NK-92 treated with Interleukin-12 subunit alpha and Interleukin-12 subunit beta, amount 100 ng/mL, for 24 hours (cell line): ENCODE measurements around the gene CREB3L2.

Experiments used
- DNase-seq: peaks from one replicate; lab custom pipeline; 2025; lab: John Stamatoyannopoulos, UW

Gene CREB3L2

DNA sequence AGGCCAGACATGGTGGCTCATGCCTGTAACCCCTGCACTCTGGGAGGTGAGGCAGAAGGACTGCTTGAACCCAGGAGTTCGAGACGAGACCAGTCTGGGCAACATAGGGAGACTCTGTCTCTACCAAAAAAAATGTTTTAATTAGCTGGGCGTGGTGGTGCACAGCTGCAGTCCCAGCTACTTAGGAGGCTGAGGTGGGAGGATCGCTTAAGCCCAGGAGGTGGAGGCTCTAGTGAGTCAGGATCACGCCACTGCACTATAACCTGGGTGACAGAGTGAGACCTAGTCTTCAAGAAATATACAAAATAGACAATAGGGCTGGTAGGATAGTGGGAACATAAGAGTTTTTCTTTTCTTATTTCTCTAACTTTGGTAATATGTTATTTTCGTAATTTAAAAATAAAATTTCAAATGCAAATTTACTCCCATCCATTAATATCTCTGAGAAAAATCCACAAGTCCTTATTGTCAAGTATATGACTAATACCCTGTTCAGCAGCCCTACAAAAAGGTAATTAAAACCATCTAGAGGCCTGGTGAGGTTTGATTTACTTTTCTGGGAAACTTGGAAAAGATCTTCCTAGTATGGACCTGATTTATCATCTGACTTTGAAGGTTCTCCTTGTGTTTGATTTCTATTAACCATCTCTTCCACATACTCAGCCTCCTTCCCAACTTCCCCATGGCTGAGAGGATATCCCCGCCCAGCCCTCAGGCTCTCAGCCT, 50.0 kb downstream of the CREB3L2 start:
- DNase-seq: no peak

DNA sequence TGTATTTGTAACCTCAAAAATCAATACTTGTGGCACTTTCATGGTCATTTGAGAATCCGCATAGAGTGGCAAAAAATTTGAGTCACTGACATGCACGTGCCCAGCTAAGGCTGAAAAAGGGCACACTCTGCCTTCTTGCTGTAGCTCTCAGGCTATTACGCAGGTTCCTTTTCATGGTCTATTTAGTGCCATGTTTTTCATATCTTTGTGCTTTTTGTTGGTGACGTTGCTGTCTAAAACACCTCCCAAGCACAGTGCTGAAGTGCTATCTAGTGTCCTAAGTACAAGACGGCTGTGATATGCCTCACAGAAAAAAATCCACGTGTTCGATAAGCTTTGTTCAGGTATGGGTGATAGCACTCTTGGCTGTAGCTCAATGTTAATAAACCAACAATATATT, 50.9 kb downstream of the CREB3L2 start:
- no peak for DNase-seq

DNA sequence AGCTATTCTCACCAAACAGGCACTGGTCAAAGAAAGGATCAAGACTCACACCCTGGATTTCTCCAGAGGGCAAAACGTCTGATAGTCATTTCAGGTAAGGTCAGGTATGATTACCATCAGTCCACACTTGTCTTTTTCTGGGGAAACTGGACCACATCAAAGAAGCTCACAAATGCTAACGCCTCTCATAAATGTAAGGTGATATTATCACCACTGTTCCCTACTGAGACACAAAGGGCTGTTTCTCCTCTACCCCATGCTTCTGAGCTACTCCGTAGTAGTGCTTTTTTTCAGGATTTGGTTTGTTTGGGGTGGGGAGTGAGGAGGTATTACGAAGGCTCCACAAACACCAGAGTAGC, 51.6 kb downstream of the CREB3L2 start:
- DNase-seq: no peak

DNA sequence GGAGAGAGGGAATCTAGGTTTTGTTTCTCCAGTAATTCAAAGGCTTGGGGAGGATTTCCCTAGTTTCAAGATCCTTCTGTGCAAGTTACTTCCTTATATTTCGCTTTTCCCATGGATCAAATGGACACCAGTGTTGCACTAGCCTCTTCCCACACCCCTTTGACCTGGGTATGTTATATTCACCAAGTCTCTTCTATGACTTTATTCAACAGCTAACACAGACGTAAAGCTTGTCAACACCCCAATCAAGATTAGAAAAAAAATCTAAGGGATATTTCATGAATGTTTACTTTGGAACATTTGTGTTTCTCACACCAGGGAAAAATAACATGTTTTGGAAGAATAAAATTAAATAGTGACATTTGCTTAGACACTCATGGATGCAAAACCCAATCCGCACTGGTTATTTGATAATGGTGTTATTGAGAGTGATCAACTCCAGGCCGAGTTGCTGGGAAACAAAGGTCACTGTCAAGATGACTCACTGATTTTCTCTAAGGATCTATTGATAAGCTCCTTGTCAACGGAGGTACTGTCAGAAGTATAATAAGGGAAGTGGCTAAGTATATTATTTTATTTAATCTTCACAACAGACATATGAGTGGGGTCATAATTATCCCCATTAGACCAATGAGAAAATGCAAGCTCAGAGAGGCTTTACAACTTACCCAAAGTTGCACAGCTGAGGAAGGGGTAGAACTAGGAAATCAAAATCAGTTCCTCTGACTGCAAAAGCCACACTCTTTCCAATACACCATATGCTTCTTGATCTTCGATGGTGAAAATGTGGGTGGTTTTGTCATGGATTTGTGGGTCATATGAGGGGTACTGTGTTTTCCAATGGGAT, 52.2 kb downstream of the CREB3L2 start:
- no peak for DNase-seq

DNA sequence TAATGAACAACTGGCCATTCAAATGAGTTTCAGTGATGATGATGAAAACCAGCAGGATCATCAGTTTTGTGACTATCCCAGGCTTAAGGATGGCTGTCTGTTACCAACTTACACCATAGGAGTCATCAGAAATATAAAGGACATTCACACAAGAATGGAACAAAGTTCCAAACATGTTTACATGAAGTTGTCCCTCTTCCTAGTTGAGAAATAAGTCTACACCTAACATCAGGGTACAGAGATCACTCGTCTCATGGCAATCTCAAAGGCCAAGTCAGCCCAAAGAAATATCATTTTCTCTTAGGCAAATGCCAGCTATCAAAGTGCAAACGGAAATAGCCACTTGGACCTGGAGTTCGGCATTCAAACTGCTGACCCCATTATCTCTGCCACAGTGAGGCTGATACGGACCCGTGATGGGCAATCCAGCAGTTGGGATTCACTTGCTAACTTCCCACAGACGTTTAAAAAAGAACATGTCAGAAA, 53.0 kb downstream of the CREB3L2 start:
- DNase-seq: no peak

DNA sequence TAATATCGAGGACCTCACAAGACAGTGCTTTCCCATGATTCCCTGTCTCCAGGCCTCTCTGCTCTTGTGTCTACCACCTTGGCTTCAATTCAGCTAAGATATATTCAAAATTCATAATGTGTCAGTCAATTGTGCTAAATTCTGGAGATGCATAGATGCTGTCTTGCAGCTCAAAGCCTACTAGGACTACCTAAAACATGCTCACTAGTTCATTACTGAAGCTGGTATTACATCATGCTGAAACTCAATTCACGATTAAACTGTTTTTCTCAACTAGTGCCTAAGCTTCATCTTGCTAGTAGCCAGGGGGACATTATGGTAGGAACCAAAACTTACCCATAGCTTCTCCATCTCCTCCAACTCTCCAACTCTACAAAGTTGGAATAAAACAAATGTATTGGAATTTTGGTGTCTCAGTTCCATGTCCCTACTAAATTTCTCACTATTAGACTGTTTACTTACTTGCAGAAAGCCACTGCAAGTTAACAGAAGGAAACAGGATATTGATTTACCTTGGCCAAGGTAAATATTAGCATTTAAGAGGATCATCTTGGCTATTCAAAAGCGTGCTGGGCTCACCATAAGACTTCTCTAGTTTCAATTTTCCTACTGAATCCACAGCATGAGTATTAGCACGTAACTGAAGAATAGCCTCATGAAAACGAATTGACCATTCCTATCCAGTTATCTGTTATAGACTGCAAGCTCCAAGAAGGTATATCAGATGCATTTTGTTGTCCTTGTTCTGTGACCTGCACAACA, 53.6 kb downstream of the CREB3L2 start:
- no peak for DNase-seq

DNA sequence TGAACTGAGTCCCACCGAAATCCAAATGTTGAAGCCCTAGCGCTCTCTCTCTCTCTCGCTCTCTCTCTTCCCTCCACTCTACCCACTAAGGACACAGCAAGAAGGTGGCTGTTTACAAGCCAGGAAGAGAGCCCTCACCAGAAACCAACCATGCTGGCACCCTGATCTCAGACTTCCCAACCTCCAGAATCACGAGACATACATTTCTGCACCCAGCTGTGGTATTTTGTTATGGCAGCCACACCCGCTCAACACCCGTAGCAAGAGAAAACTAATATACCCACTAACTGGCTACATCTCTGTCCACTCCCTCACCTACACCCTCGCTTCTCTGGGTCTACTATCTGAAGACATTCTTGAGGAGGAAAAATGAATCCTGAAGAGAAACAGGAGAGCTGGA, 54.8 kb downstream of the CREB3L2 start:
- DNase-seq: no peak

DNA sequence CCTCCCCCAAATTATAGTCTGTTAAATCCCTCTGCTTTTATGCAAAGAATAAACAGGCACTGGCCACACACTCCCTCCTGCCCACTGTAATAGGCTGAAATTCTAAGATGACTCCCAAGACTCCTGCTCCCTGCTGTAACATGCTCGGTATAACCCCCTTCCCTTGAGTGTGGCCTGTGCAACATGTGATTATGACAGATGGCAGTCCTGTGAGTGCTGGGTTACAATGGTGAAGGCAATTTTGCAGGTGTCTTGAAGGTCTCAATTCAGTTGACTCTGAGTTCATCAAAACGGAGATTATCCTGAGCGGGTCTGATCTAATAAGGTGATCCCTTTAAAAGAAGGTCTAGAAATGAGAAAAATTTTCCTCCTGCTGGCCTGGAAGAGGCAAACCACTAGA, 55.9 kb downstream of the CREB3L2 start:
- DNase-seq: no peak

DNA sequence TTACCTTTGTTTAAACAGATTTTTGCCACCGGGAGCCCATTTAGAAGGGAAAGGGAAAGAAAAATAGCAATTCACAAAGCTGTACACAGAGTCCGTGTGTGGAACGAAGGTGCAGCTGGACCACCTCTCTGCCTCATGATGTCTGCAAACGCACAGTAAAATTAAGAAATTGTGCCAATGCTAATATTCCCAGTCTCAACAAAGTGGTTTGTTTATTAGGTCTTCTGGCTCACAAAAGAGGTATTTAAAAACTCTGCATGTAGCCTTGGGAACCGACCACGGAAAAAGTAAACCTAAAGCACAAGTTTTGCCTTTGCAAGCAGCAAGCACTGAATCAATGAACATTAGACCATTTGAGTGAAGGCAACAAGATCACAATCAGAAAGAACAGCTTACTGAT, 57.7 kb downstream of the CREB3L2 start:
- DNase-seq: no peak

DNA sequence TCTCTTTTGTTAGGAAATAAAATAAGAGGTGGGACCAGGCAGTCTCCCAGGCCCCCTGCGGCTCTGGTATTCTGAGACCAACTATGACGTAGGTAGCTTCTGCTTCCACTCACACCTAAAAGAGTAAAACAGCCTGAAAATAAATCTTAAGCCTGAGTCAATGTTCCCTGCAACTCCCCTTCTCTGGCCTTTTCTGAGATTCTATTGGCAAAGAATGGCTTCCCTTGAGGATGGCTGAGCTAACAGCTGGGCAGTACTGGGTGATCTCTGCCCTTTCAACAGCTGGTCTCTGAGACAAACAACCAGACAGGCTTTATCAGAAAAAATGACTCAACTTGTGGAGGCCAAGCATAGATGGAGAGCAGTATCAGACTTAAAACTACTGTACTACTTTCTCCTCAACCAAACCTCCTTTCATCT, 58.7 kb downstream of the CREB3L2 start:
- no peak for DNase-seq

DNA sequence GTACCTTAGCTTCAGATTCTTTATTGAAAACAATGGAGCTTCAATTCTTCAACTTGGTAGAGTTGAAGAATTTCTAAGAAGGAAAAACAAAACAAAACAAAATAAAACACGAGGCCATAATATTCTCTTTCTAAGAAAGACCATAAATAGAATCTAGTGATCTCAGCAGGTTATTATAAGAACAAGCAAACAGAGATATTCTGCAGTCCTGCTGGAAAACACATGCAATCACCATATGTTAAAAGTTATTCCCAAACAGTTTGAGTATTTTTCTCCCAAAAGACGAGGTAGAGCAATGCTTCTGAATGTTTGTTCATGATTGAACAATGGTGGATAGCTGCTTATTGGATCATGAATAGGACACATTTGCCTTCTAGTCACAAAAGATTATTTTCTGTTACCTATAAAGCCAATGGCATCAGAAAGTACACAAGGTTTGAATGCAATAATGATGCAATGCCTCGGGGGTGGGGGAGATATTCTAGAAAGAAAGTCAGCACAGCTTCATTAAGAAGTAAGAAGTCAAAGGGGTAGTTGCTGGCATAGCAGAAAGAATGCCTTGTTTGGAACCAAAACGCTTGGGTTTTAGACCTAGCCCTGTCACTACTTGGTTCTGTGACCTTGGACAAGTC, 59.3 kb downstream of the CREB3L2 start:
- no peak for DNase-seq

DNA sequence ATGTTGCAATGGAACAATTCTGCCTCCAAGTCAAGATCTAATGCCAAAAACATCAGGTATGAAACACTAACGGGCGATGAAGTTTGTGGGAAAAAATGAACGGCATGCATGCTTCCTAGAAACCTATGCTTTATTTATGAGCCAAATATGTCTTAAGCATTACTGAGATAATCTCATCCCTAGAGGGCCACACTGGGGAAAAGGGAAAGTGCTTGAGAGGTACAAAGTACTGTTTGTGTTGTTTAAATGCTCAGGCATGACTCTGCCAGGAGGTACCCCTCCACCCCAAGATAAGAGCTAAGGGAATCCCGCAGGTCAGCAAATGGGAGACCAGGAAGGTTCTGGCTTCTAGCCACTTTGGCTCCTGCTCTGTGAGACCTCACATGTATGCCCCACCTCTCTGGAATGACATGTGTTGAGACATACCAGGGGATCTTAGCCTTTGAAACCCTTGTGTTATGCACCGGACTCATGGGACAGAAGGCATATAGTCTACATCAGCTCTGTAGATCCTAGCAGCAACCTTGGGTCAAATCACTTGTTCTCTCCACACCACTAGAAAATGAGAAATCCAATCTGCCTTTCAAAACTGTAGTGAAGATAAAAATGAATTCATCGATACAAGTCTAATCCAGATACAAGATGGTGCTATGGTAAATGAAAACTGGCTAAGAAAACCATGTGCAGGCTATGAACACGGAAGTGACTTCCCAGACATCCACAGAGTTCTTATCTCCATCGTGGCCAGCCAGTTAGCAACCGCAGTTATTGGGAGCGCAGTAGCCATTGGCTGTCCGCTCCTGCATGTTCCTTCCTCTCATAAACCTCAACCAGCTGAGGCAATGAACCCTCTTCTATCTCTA, 61.0 kb downstream of the CREB3L2 start:
- DNase-seq: no peak

DNA sequence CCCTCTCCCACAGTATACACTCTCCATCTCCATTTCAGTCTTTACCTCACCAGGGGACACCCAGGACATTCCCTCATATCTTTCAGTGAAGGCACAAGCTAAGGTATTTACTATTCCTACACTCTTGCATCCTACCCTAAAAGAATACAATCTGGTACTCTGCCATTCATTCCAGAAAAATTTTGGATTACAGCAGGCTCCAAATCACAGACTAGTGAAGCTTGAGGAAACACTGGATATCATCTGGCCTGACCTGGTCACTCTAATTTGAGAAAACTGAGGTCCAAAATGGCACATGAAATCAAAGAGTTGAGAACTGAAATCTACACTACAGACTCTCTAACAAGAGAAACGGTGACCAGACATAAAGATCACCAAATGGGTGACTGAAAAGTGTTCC, 61.7 kb downstream of the CREB3L2 start:
- DNase-seq: no peak

DNA sequence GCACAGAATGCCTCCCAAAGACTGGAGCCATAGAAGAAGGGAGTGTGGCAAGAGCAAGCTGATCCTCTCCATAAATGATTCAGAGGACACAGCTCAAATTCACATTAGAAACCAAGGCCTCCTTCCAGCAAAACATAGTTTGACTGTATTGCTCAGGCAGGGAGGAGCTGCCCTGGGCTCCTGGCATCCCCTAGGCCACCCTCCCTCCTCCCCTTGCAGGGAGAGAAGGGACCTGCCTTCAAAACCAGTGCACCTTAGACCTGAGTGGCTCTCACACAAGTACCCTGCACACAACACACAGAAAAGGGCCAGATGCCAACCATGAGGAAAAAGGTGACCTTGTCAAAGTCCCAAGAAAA, 64.7 kb downstream of the CREB3L2 start:
- no peak for DNase-seq

DNA sequence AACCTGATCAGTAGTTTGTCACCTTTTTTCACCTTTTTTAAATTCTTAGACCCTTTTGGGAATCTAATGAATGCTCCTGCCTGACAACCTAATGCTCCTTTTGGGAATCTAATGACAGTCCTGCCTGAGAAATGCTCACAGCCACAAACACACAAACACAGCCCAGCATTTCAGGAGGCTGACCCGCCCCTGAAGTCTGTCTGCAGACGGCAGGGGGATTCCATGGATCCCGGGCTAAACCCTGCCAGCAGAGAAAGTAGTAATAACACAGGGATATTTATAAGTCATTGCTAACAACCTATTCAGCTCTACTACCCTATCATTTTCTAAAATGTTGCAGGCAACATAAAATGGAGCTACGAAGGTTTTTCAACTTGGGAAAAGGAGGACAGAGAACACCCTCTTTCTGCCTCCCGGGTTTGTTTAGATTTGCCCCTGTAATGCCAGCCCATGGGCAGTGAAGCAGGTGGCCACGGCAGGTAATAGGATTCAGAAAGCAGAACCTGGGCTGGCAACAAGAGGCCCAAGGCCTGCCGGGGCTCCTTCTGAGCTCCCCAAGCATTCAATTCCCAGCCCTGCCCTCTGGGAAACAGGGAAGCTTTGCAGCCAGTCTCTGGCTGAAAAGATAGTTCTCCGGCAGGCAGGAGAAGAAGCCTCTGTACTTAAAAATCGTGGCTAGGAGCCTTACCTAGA, 65.2 kb downstream of the CREB3L2 start:
- DNase-seq: no peak

DNA sequence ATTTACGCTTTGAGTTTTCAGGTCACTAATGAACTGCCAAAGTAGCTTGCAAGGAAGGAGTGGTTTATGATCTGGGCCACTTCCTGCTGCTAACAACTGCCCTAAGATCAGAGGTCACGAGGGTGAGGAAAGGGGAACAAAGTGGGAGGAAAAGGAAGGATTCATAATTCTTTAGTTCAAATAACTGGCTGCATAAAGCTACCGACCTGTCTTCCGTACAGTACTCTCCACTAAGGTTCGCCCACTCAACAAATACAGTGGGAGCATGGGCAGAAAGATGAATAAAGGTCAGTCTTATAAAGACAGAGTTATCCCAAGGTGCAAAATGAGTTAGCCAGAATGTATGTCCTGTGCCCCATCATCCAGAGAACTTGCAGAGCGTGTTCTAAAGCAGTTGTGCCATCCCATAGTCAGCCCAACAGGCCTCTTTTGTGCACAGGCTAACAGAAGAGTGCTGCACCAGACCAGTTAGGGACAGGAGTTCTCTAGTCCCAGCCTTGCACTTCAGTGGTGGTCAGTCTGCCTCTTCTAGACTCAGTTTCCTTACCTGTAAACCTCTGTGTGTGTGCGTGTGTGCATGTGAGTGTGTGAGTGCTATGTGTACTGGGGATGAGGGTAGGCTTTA, 65.9 kb downstream of the CREB3L2 start:
- no peak for DNase-seq

DNA sequence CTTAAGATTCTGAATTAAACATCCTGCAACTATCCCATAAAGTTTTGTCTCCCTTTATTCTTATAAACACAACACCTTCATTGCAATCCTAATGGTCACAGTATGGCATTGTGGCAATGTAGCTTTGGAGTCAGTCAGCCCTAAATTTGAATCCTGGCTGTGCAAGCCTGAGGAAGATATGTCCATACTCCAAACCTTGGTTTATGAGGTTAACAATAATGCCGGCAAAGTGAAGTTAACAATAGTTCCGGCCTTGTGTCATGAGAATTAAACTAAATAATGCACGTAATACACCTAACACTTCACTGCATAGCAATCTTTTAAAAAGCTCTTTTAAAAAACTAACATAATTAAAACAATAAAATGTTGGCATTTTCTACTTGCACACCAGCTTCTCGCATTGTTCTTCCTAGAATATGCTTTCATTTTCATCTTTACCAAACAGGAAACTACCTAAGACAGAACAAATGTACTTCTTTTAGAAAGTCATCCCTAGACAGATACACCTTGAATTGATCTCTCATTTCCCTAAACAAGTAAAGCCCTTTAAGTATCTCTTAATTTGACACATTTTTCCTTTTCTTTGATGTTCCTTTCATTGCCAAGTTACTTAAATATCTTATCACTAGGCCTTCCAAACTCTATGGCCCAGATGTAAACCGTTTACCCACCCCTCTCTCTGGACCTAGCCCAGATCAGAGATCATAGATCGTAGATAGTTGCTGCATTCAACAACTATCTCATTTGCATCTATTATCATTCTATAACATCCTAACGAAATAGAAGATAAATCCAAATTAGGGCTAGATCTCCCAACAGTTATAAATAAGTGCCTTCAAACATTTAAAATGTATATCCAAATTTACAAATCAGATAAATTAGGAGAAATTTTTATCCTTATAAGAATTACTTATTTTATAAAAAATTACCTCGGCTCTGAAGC, 66.7 kb downstream of the CREB3L2 start:
- no peak for DNase-seq

DNA sequence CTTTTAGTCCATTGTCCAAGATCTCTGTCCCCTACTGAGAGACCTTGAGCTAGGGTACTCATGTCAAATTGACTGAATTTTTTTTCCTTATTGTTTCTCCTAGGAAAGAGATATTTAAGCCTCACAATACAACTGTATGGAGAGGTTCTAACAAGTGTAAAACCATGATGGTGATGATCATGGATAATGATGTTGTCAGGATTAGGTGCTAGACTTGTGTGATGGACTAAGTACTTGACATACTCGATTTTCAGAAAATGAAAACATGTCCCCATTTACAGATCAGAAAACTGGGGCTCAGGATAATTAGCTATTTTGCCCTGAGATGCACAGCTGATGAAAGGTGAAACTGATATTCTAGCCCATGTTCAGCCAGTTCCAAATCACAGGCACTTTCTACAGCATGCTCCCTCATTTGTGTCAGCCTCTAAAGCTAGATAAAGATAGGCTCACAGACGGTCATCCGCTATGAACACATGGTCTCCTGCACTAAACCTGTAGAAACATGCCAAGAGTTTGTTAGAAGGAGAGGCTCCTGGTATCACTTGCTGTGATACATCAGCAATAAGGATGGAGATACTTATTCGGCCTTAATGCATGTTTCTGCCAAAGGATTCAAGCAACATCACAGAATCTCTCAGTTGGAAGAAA, 67.6 kb downstream of the CREB3L2 start:
- DNase-seq: no peak
